ENCODE data around the gene CYP26B1. TPM values are rescaled to one million over a fixed set of nuclear protein-coding genes. Genes with fewer than 3 reads are reported as not detected.

The CYP26B1 gene
- total and polyA plus RNA-seq, 2 donors (not counting 3 experiments of a cell fraction or from before 2014, with no cell fraction given): 0.30 to 1.1 TPM

DNA sequence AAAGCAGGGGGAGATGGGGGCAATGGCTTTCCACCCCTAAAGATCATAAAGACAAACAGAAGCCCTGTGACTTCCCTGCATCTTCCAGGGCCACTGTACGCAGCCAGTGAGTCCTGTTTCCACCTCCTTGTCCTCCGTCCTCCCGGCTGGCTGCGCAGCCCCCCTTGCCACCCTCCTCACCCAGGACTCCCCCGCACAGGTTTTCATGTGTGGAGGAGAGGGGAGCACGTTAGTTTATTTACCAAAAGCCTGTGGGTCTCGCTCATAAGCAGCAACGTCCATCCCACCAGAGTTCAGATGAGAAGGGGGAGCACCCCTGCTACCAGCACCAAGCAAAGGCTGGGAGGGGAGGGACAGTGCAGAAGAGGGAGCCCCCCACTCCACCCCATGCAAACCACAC, 11.7 kb downstream of the CYP26B1 start:
- dilution Hi-C loops (cut with MboI; ENCODE audit: extremely low pct_ligation_motif_present, low sequenced_read_pairs): no loop called here
- Histone ChIP-seq H3K9me3 (replicated peaks; ENCODE audit: control insufficient read depth, insufficient read depth, low read length) (no peaks in the 10 kb centered on the region), H3K27ac (ENCODE audit: insufficient read depth, low read depth, low read length) (no peak overlapping the region), H3K4me2 (ENCODE audit: insufficient read depth, low read length) (no peak overlapping the region), H3K79me2 (ENCODE audit: control insufficient read depth, insufficient read depth, low read length) (no peaks in the 10 kb centered on the region), H3K4me3 (replicated peaks in 1 of 3; ENCODE audit: insufficient read depth in 1 of 3, low read depth in 1 of 3, low read length in 3 of 3) (no peak overlapping the region), H3K36me3 (ENCODE audit: control insufficient read depth in 2 of 2, extremely low read depth in 1 of 2, insufficient read depth in 2 of 2, low read length in 2 of 2) (no peaks in the 10 kb centered on the region), H3K27me3 (ENCODE audit: control insufficient read depth in 2 of 2, insufficient read depth in 2 of 2, low read length in 2 of 2) (no peaks in the 10 kb centered on the region), H4K20me1 (replicated peaks; ENCODE audit: control insufficient read depth, extremely low read depth, insufficient read depth, low read length) (no peaks in the 10 kb centered on the region), H3K9me1 (replicated peaks; ENCODE audit: control insufficient read depth, extremely low read depth, insufficient read depth, low read length) (no peaks in the 10 kb centered on the region), H2AFZ (ENCODE audit: low read depth, low read length) (no peak overlapping the region), H3K9ac (replicated peaks; ENCODE audit: extremely low read depth, insufficient read depth, low read length) (no peak overlapping the region), H3K4me1 (ENCODE audit: control insufficient read depth, extremely low read depth, insufficient read depth, low read length) (no peaks in the 10 kb centered on the region)
- ChIA-PET CTCF (no interaction called here), POLR2A (no interaction called here)
- intact Hi-C loops (cut with micrococcal nuclease): no loop called here
- no TSS peak for BruUV-seq (replicated peaks)
- DNase-seq (ENCODE audit: low read depth, low spot score) (no peak), FAIRE-seq (no peak)
- no peak for TF ChIP-seq EZH2 (IDR thresholded peaks at IDR 0.05; ENCODE audit: borderline replicate concordance, low read depth, low read length, severe bottlenecking)
- TF ChIP-seq POLR2A (IDR thresholded peaks at IDR 0.05; ENCODE audit: low read depth, low read length): no peak
- TF ChIP-seq, protein P1, sequence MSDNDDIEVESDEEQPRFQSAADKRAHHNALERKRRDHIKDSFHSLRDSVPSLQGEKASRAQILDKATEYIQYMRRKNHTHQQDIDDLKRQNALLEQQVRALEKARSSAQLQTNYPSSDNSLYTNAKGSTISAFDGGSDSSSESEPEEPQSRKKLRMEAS (IDR thresholded peaks at IDR 0.05; ENCODE audit: insufficient read depth, insufficient read length): no peak
- TF ChIP-seq GATA2 (IDR thresholded peaks at IDR 0.05; ENCODE audit: insufficient read depth, insufficient read length, low read depth, low read length): no peak
- no peak for TF ChIP-seq POLR2AphosphoS5 (IDR thresholded peaks at IDR 0.05; ENCODE audit: insufficient read depth, low read depth, low read length)
- TF ChIP-seq FOS (IDR thresholded peaks at IDR 0.05; ENCODE audit: borderline replicate concordance, insufficient read depth, low read length): no peak
- TF ChIP-seq JUN (IDR thresholded peaks at IDR 0.05; ENCODE audit: borderline replicate concordance, insufficient read depth, insufficient read length, low read depth): no peak
- TF ChIP-seq, protein P2, sequence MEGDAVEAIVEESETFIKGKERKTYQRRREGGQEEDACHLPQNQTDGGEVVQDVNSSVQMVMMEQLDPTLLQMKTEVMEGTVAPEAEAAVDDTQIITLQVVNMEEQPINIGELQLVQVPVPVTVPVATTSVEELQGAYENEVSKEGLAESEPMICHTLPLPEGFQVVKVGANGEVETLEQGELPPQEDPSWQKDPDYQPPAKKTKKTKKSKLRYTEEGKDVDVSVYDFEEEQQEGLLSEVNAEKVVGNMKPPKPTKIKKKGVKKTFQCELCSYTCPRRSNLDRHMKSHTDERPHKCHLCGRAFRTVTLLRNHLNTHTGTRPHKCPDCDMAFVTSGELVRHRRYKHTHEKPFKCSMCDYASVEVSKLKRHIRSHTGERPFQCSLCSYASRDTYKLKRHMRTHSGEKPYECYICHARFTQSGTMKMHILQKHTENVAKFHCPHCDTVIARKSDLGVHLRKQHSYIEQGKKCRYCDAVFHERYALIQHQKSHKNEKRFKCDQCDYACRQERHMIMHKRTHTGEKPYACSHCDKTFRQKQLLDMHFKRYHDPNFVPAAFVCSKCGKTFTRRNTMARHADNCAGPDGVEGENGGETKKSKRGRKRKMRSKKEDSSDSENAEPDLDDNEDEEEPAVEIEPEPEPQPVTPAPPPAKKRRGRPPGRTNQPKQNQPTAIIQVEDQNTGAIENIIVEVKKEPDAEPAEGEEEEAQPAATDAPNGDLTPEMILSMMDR (IDR thresholded peaks at IDR 0.05; ENCODE audit: extremely low read depth in 1 of 2, insufficient read depth in 1 of 2, low read depth in 1 of 2, low read length in 2 of 2): no peak
- no peak for TF ChIP-seq MYC (IDR thresholded peaks at IDR 0.05; ENCODE audit: low read depth, low read length)
